Mammary epithelial cell (primary cell): ENCODE data around the gene IL34.

Experiments
- EZH2 ChIP-seq: IDR thresholded peaks from 2 replicates; pipeline ENCODE4 v1.6.1; 2012; ENCODE audit warnings: low read length, inconsistent platforms, borderline replicate concordance
- TF ChIP-seq, protein P1 (sequence below), 2 donors: IDR thresholded peaks in 1 of 2; conservative IDR thresholded peaks in 1 of 2; 2 replicates each; pipeline ENCODE4 v1.5.1; 2011 to 2012; ENCODE audit warnings: inconsistent platforms in 2 of 2, low read length in 2 of 2, mild to moderate bottlenecking in 2 of 2, control low read depth in 1 of 2, low read depth in 1 of 2; ENCODE audit not compliant: insufficient read depth in 1 of 2; ENCODE audit errors: extremely low read depth in 1 of 2

DNA sequence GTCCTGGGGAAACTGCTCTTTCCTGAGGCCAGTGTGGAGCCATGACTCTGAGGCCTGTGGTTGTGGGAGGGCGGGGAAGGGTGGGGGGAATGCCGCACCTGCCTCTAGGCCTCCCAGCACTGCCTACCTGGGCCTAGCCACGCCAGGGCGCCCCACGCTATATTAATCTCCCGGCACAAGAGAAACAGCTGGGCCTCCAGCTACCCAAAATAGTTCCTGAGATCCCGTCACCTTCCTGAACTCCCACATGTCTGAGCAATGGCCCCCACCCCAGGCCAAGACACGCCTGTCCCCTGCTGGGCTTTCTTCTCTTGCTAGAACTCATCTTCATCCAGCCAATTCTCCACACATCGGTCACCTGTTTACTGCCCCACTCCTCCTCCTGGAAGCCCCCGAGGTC, 52.5 kb downstream of the IL34 start:
- TF ChIP-seq, protein P1, sequence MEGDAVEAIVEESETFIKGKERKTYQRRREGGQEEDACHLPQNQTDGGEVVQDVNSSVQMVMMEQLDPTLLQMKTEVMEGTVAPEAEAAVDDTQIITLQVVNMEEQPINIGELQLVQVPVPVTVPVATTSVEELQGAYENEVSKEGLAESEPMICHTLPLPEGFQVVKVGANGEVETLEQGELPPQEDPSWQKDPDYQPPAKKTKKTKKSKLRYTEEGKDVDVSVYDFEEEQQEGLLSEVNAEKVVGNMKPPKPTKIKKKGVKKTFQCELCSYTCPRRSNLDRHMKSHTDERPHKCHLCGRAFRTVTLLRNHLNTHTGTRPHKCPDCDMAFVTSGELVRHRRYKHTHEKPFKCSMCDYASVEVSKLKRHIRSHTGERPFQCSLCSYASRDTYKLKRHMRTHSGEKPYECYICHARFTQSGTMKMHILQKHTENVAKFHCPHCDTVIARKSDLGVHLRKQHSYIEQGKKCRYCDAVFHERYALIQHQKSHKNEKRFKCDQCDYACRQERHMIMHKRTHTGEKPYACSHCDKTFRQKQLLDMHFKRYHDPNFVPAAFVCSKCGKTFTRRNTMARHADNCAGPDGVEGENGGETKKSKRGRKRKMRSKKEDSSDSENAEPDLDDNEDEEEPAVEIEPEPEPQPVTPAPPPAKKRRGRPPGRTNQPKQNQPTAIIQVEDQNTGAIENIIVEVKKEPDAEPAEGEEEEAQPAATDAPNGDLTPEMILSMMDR (conservative IDR thresholded peaks at IDR 0.05 in 1 of 2, IDR thresholded peaks at IDR 0.05 in 1 of 2; ENCODE audit: extremely low read depth in 1 of 2, insufficient read depth in 1 of 2, low read depth in 1 of 2, low read length in 2 of 2): no peak
- TF ChIP-seq EZH2: no peak
